Right atrium auricular region (tissue), 2 donors: ENCODE data around the gene TBC1D16. TPM values are rescaled to one million over a fixed set of nuclear protein-coding genes. Genes with fewer than 3 reads are reported as not detected.

ENCODE experiments used
- DNase-seq: peaks from one replicate; pipeline ENCODE4 v3.0.0-alpha.2; 2019; ENCODE audit warnings: low spot score
- H3K27ac ChIP-seq, 2 donors: fragments of 200-600 bp; sonication (generic); 1 replicate in 1 of 2; 2 replicates in 1 of 2; pipeline ENCODE4 v1.5.1; 2016 to 2019
- H3K27me3 ChIP-seq, 2 donors: fragments of 200-600 bp; sonication (generic); one replicate each; pipeline versions ENCODE4 v1.5.1 to v1.6.0; 2017 to 2019
- H3K36me3 ChIP-seq: fragments of 200-600 bp; sonication (generic); one replicate; pipeline ENCODE4 v1.5.1; 2016
- H3K4me1 ChIP-seq, 2 donors: fragments of 200-600 bp; sonication (generic); one replicate each; pipeline versions ENCODE4 v1.5.1 to v1.6.0; 2017 to 2019
- H3K4me3 ChIP-seq, 2 donors: fragments of 200-600 bp; sonication (generic); 1 replicate in 1 of 2; 2 replicates in 1 of 2; pipeline ENCODE4 v1.5.1; 2017 to 2019; ENCODE audit warnings: mild to moderate bottlenecking in 1 of 2, moderate library complexity in 1 of 2
- H3K9me3 ChIP-seq, 2 donors: fragments of 200-600 bp; sonication (generic); one replicate each; pipeline ENCODE4 v1.5.1; 2019
- total RNA-seq, 2 donors: library from RNA; depleted of rRNA; stranded (reverse); fragments of >200 nt; gene quantifications; one replicate each; pipeline ENCODE4 v1.1.0, GENCODE V29; 2016
- TF ChIP-seq, protein P1 (sequence below), 2 donors: fragments of 200-600 bp; sonication (generic); IDR thresholded peaks; one replicate each; pipeline ENCODE4 v1.5.1; 2019; ENCODE audit warnings: antibody characterized with exemption in 2 of 2

Gene TBC1D16
- total RNA-seq, 2 donors from 2014 or later, result 9.8 to 19.4 TPM

DNA sequence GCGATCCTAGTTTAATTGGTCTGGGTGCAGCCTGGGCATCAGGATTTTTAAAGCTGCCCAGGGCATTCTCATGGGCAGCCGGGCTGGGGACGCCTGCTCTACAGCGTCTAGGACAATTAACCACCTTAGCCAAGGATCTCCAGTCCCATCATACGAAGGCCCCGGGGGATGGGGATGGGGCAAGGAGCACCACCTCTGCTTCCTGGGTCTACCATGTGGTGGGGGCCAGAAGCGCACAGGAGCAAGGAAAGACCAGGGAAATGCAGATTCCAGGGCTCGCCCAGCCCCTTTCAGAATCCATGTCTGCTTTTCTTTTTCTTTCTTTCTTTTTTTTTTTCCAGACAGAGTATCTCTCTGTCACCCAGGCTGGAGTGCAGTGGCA, 29.3 kb downstream of the TBC1D16 start:
- H3K4me3 ChIP-seq, result no peak overlapping the region
- no peak overlapping the region for H3K27ac ChIP-seq
- no peak for DNase-seq
- TF ChIP-seq, protein P1, sequence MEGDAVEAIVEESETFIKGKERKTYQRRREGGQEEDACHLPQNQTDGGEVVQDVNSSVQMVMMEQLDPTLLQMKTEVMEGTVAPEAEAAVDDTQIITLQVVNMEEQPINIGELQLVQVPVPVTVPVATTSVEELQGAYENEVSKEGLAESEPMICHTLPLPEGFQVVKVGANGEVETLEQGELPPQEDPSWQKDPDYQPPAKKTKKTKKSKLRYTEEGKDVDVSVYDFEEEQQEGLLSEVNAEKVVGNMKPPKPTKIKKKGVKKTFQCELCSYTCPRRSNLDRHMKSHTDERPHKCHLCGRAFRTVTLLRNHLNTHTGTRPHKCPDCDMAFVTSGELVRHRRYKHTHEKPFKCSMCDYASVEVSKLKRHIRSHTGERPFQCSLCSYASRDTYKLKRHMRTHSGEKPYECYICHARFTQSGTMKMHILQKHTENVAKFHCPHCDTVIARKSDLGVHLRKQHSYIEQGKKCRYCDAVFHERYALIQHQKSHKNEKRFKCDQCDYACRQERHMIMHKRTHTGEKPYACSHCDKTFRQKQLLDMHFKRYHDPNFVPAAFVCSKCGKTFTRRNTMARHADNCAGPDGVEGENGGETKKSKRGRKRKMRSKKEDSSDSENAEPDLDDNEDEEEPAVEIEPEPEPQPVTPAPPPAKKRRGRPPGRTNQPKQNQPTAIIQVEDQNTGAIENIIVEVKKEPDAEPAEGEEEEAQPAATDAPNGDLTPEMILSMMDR (IDR thresholded peaks at IDR 0.05), result no peak
- H3K9me3 ChIP-seq, result no peaks in the 10 kb centered on the region
- H3K27me3 ChIP-seq, result no peaks in the 10 kb centered on the region
- peaks cover 0 to 22% of the 10 kb centered on the region in 2 donors for H3K4me1 ChIP-seq
- H3K36me3 ChIP-seq, result peaks cover 10% of the 10 kb centered on the region

DNA sequence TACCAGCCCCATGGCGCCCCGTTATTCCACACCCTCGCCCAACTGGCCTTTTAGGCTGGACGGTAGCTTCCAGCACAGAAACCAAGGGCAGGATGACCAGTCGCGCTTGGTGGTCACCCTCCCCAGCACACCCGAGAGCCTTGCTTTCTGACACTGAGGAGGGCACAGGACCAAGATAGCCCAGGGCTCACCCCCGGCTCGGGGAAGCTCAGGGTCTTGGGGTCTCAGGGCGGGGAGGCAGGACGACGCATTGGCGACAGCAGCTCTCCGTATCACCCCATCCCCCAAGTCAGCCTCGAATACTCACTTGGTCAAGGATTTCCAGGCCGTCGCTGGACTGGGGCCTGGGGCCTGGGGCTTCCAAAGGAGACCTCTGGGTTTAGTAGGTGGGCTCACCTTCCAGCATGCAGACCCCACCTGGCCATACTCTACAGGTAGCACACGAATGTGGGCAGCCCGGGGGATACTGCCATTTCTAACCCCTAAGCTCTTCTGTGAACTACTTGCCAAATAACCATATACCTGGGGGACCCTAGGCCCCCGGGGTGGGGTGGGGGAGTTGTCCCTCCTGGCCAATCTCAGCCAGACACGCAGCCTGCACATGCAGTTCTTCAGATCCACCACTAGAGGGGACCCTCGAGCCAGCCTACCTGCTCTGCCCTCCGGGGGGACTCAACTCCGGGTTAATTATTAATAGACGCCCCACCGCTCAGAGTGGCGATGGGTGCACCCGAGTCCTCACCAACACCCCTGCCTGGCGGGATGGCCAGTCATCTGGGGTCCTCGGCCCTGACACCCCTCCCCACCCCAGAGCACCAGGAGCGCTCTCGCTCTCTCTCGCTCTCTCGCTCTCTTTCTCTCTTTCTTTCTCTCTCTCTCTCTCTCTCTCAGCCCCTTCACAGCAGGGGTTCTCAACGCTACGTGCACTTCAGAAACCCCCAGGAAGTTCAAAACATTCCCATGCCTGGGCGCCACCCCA, 30.0 kb downstream of the TBC1D16 start:
- Histone ChIP-seq H3K4me1 (peaks cover 0 to 29% of the 10 kb centered on the region in 2 donors), H3K4me3 (peak overlapping the region in 1 of 2 donors; percentile 27), H3K9me3 (no peaks in the 10 kb centered on the region), H3K27ac (no peak overlapping the region), H3K27me3 (no peaks in the 10 kb centered on the region), H3K36me3 (peaks cover 10% of the 10 kb centered on the region)
- DNase-seq, result no peak
- TF ChIP-seq, protein P1 (IDR thresholded peaks at IDR 0.05), result peak; percentile 99

DNA sequence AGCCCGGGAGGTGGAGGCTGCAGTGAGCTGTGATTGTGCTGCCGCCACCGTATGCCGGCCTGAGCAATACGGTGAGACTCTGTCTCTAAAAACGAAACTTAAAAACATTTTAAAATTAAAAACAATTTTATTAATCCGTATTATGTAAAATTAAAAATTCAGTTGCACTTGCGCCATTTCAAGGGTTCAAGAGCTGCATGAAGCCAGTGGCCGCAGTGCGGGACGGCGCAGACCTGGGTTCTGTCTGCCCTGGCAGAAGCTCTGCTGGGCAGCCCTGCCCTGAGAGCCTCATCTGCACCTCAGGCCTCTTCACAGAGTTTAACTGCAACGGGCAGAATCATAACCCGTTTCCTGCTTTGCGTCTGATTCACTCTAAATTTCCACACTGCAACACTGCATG, 31.7 kb downstream of the TBC1D16 start:
- Histone ChIP-seq H3K36me3 (no peaks in the 10 kb centered on the region), H3K9me3 (no peaks in the 10 kb centered on the region), H3K4me3 (no peak overlapping the region), H3K27me3 (no peaks in the 10 kb centered on the region), H3K27ac (no peak overlapping the region), H3K4me1 (peaks cover 0 to 32% of the 10 kb centered on the region in 2 donors)
- DNase-seq, result no peak
- TF ChIP-seq, protein P1 (IDR thresholded peaks at IDR 0.05), result no peak

DNA sequence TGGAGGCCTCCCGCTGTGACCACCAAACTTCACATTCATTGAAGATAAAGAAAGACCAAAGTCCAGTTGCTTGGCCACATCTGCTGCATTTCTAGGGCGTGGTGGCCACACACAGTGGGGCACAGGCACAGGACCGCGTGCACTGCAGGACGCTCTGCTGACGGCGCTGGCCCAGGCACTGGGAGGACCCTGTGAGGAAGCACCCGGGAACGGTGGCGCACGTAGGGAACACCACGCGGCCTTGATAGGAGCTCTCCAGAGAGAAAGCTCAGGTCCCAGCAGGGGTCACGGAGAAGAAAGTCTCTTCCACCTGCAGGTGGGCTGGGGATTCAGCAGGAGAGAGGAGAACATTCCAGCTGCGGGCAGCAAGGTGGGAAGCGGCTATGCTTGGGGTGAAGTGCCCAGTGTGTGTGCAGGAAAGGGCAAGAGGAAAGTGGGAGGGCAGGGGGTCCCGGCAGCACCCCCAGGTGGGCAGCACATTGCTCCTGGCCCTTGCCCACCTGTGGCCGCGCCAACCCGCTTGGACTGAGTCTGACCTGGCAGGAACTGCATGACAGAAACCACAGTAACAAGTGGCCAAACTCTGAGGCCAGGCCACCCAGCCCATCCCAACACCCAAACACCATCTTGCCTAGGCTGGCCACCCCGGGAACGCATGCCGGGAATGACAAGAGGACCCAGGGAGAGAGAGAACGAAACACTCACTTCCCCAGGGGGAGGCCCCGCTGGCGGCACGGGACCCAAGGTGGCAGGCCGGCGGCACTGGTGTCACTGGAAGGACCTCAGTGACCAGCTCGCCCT, 32.8 kb downstream of the TBC1D16 start:
- no peak overlapping the region for H3K27ac ChIP-seq
- no peak overlapping the region for H3K4me3 ChIP-seq
- H3K4me1 ChIP-seq, result peaks cover 0 to 23% of the 10 kb centered on the region in 2 donors
- TF ChIP-seq, protein P1 (IDR thresholded peaks at IDR 0.05), result no peak
- H3K27me3 ChIP-seq, result no peaks in the 10 kb centered on the region
- no peaks in the 10 kb centered on the region for H3K9me3 ChIP-seq
- DNase-seq, result no peak
- no peaks in the 10 kb centered on the region for H3K36me3 ChIP-seq

DNA sequence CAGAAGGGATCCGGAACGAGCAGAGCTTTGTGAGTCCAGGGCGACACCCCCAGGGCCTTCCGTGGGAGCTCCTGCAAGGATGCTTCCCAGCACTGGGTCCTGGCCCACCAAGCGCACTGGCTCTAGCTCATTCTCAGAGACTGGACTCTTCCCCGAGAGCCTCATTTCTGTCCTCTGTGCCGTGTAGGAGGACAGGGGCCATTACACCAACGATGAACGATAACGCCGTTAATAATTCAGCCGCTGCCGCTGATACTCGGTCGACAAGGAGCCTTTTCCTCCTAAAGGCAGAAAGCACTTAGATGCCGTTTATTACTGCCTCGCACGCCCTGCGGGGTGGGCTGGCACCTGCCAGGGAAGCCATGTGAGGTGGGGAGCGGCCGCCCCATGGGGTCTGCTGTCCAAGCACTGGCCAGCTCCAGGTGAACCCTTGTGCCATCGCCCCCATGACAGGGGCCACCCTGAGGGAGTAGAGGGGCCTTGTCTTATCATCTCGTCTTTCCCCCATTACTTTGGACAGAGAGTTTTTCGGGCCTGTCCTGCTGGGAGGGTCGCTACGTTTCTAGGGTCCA, 33.5 kb downstream of the TBC1D16 start:
- no peaks in the 10 kb centered on the region for H3K27me3 ChIP-seq
- DNase-seq, result no peak
- H3K36me3 ChIP-seq, result no peaks in the 10 kb centered on the region
- no peak overlapping the region for H3K27ac ChIP-seq
- TF ChIP-seq, protein P1 (IDR thresholded peaks at IDR 0.05), result no peak
- H3K9me3 ChIP-seq, result no peaks in the 10 kb centered on the region
- no peak overlapping the region for H3K4me3 ChIP-seq
- H3K4me1 ChIP-seq, result peaks cover 0 to 23% of the 10 kb centered on the region in 2 donors
